HepG2 (cell line): Measurements from ENCODE around the gene ELFN1. TPM values are rescaled to one million over a fixed set of nuclear protein-coding genes. Genes with fewer than 3 reads are reported as not detected.

Source experiments
- ATAC-seq: fragments of 200-7000 bp; cut with Tn5 transposase; 3 replicates; pipeline ENCODE4 v1.9.1; 2020; ENCODE audit warnings: mild to moderate bottlenecking, moderate library complexity
- BruUV-seq: library from RNA; stranded (reverse); fragments of 400-500 nt; replicated peaks from 2 replicates; lab custom pipeline; 2021; lab: Mats Ljungman, UMichigan
- CTCF ChIA-PET: fragments of 300-600 bp; formaldehyde crosslinking; extraction: SDS; loops from one replicate; lab custom pipeline; 2021; ENCODE audit warnings: low total read pairs, inconsistent platforms, low intra/inter-chr PET ratio; lab: Yijun Ruan, JAX
- POLR2A ChIA-PET: fragments of 350-600 bp; sonication (Branson Sonifier 250); formaldehyde crosslinking; loops from one replicate; lab custom pipeline; 2020; ENCODE audit warnings: antibody characterized with exemption, inconsistent platforms; lab: Yijun Ruan, JAX
- DNase-seq: peaks from one replicate; pipeline ENCODE4 v3.0.0-alpha.2; 2015; ENCODE audit warnings: low spot score
- FAIRE-seq: peaks from 3 replicates; lab custom pipeline; 2011; peaks lifted over from hg19 to GRCh38; lab: Jason Lieb, UNC
- H2AFZ ChIP-seq: one replicate; pipeline ENCODE4 v1.6.1; 2011; ENCODE audit warnings: low read length, inconsistent platforms
- H3K27ac ChIP-seq: fragments of 300-600 bp; 3 replicates; pipeline ENCODE4 v1.8.0; 2011; ENCODE audit warnings: mixed run types, mild to moderate bottlenecking, mixed read lengths, low read length, inconsistent platforms; ENCODE audit not compliant: insufficient read depth; ENCODE audit errors: extremely low read length
- H3K27me3 ChIP-seq, 2 experiments: fragments of 200-600 bp in 1 of 2; 2 replicates in 1 of 2; 3 replicates in 1 of 2; pipeline versions ENCODE4 v1.6.0 to v1.8.0; 2011; ENCODE audit warnings: low read length in 2 of 2, mild to moderate bottlenecking in 2 of 2, moderate library complexity in 2 of 2, inconsistent platforms in 1 of 2; ENCODE audit not compliant: insufficient read depth in 2 of 2, control insufficient read depth in 1 of 2
- H3K36me3 ChIP-seq, 2 experiments: fragments of 200-600 bp in 1 of 2; replicated peaks in 1 of 2; 2 replicates in 1 of 2; 3 replicates in 1 of 2; pipeline versions ENCODE4 v1.5.1 to v1.8.0; 2011; ENCODE audit warnings: low read length in 2 of 2, inconsistent platforms in 1 of 2; ENCODE audit not compliant: insufficient read depth in 2 of 2, control insufficient read depth in 1 of 2
- H3K4me1 ChIP-seq: 2 replicates; pipeline ENCODE4 v1.5.1; 2012; ENCODE audit warnings: low read length, inconsistent platforms; ENCODE audit not compliant: insufficient read depth
- H3K4me2 ChIP-seq: 2 replicates; pipeline ENCODE4 v1.6.0; 2011; ENCODE audit warnings: low read depth, low read length, inconsistent platforms
- H3K4me3 ChIP-seq, 3 experiments: fragments of 200-600 bp in 1 of 3; sonication (generic), shearing (Covaris generic) in 1 of 3; replicated peaks in 1 of 3; 2 replicates each; pipeline ENCODE4 v1.5.1; 2011 to 2016; ENCODE audit warnings: low read length in 3 of 3, inconsistent platforms in 2 of 3, low read depth in 2 of 3, mild to moderate bottlenecking in 2 of 3, control low read depth in 1 of 3, mixed read lengths in 1 of 3; ENCODE audit not compliant: insufficient read depth in 1 of 3
- H3K79me2 ChIP-seq: one replicate; pipeline ENCODE4 v1.6.1; 2011; ENCODE audit warnings: low read length, inconsistent platforms; ENCODE audit not compliant: insufficient read depth
- H3K9ac ChIP-seq: 2 replicates; pipeline ENCODE4 v1.6.0; 2011; ENCODE audit warnings: mild to moderate bottlenecking, low read depth, low read length, inconsistent platforms; ENCODE audit not compliant: insufficient read depth
- H3K9me3 ChIP-seq: 2 replicates; pipeline ENCODE4 v1.5.1; 2012; ENCODE audit warnings: mild to moderate bottlenecking, low read length
- H4K20me1 ChIP-seq: 2 replicates; pipeline ENCODE4 v1.6.0; 2011; ENCODE audit warnings: inconsistent platforms, mild to moderate bottlenecking, low read length, moderate library complexity; ENCODE audit not compliant: insufficient read depth
- FOXA1 ChIP-seq, 2 experiments: fragments of 450-650 bp in 1 of 2; sonication (generic) in 1 of 2; formaldehyde crosslinking in 1 of 2; IDR thresholded peaks; 2 replicates each; pipeline versions ENCODE4 v1.4.0 to v1.6.1; 2016 to 2020; ENCODE audit warnings: missing genetic modification reagents in 1 of 2
- FOXA3 ChIP-seq: IDR thresholded peaks from 2 replicates; pipeline ENCODE4 v1.6.1; 2016; ENCODE audit warnings: missing genetic modification reagents, missing compliant biosample characterization
- GATAD2A ChIP-seq: IDR thresholded peaks from 2 replicates; pipeline ENCODE4 v1.6.1; 2016
- HNRNPL ChIP-seq: fragments of 200-400 bp; formaldehyde crosslinking; IDR thresholded peaks from 2 replicates; pipeline ENCODE4 v1.6.1; 2017; ENCODE audit warnings: mild to moderate bottlenecking, low read depth, low read length
- MAF1 ChIP-seq: sonication (generic); formaldehyde crosslinking; IDR thresholded peaks from 2 replicates; pipeline ENCODE4 v1.5.0; 2020; ENCODE audit warnings: missing genetic modification reagents, borderline replicate concordance
- MIXL1 ChIP-seq: IDR thresholded peaks from 2 replicates; pipeline ENCODE4 v1.6.1; 2016
- MYC ChIP-seq: sonication (generic); formaldehyde crosslinking; IDR thresholded peaks from 2 replicates; pipeline ENCODE4 v1.9.0; 2021; ENCODE audit warnings: missing genetic modification reagents, borderline replicate concordance
- PHF8 ChIP-seq: sonication (generic); formaldehyde crosslinking; IDR thresholded peaks from 2 replicates; pipeline ENCODE4 v1.5.0; 2020; ENCODE audit warnings: missing genetic modification reagents
- RBM39 ChIP-seq: fragments of 200-400 bp; formaldehyde crosslinking; IDR thresholded peaks from one replicate; pipeline ENCODE4 v1.6.1; 2018; ENCODE audit warnings: antibody characterized with exemption, mild to moderate bottlenecking, low read depth, low read length; ENCODE audit not compliant: poor library complexity, severe bottlenecking
- ZFX ChIP-seq: sonication (generic); formaldehyde crosslinking; IDR thresholded peaks from 2 replicates; pipeline ENCODE4 v1.4.0; 2020; ENCODE audit warnings: mild to moderate bottlenecking, low read depth, missing genetic modification reagents, moderate library complexity
- ZFY ChIP-seq: sonication (generic); formaldehyde crosslinking; IDR thresholded peaks from 2 replicates; pipeline ENCODE4 v1.4.0; 2020; ENCODE audit warnings: missing genetic modification reagents
- ZNF251 ChIP-seq: sonication (generic); formaldehyde crosslinking; IDR thresholded peaks from 2 replicates; pipeline ENCODE4 v1.9.0; 2021; ENCODE audit warnings: mild to moderate bottlenecking, missing genetic modification reagents
- ZNF256 ChIP-seq: sonication (generic); formaldehyde crosslinking; conservative IDR thresholded peaks from 2 replicates; pipeline ENCODE4 v1.4.0; 2020; ENCODE audit warnings: missing genetic modification reagents
- ZNF513 ChIP-seq: sonication (generic); formaldehyde crosslinking; conservative IDR thresholded peaks from 2 replicates; pipeline ENCODE4 v1.5.0; 2020; ENCODE audit warnings: missing genetic modification reagents
- ZNF619 ChIP-seq: sonication (generic); formaldehyde crosslinking; IDR thresholded peaks from 2 replicates; pipeline ENCODE4 v1.4.0; 2020; ENCODE audit warnings: mild to moderate bottlenecking, missing genetic modification reagents
- ZNF850 ChIP-seq: sonication (generic); formaldehyde crosslinking; conservative IDR thresholded peaks from 2 replicates; pipeline ENCODE4 v1.9.0; 2021; ENCODE audit warnings: mild to moderate bottlenecking, missing genetic modification reagents
- WGBS: methylation state at CpG from one replicate; pipeline ENCODE4 v1.1.6; 2017; ENCODE audit warnings: low lambda C conversion rate; 5-methylcytosine and 5-hydroxymethylcytosine counted together
- in situ Hi-C: cut with HindIII; loops from 2 replicates; pipeline ENCODE4 v1.10.0; 2017; ENCODE audit warnings: low pct_unique_long_range_greater_than_20kb; ENCODE audit not compliant: extremely low pct_ligation_motif_present
- intact Hi-C: fragments of 100-400 bp; cut with micrococcal nuclease; formaldehyde crosslinking; loops from one replicate; pipeline ENCODE4 v1.10.0; 2022; ENCODE audit not compliant: unreplicated experiment
- polyA plus RNA-seq, 8 experiments: library from polyadenylated mRNA; depleted of rRNA in 3 of 8; stranded (reverse) in 7 of 8; unstranded in 1 of 8; fragments of >200 nt; fragmentation: Illumina TruSeq in 4 of 8; extraction: Trizol in 4 of 8; gene quantifications; 2 replicates each; pipeline versions ENCODE4 v1.2.1 to v1.2.3, GENCODE V29; 2011 to 2016; ENCODE audit warnings: low read depth in 4 of 8, missing spikeins in 1 of 8, mixed read lengths in 1 of 8; ENCODE audit not compliant: insufficient read depth in 1 of 8
- total RNA-seq, 5 experiments: library from RNA; depleted of rRNA; stranded (reverse); fragments of >200 nt; fragmentation: Illumina TruSeq; extraction: Trizol; gene quantifications; 2 replicates each; pipeline ENCODE4 v1.2.3, GENCODE V29; 2016; ENCODE audit warnings: low read depth in 1 of 5
- TF ChIP-seq, protein P1 (sequence below): sonication (generic); formaldehyde crosslinking; IDR thresholded peaks from 2 replicates; pipeline ENCODE4 v1.4.0; 2020; ENCODE audit warnings: mild to moderate bottlenecking, missing genetic modification reagents
- TF ChIP-seq, protein P2 (sequence below): sonication (generic); formaldehyde crosslinking; IDR thresholded peaks from 2 replicates; pipeline ENCODE4 v1.8.1; 2023; ENCODE audit warnings: missing genetic modification reagents, inconsistent platforms, borderline replicate concordance
- TF ChIP-seq, protein P3 (sequence below): sonication (generic); formaldehyde crosslinking; IDR thresholded peaks from 2 replicates; pipeline ENCODE4 v1.4.0; 2020; ENCODE audit warnings: mild to moderate bottlenecking, missing genetic modification reagents

Gene ELFN1
- total and polyA plus RNA-seq, 2 of the 13 experiments (the other 11 are each of a cell fraction or from before 2014, with no cell fraction given), result 0.13 to 0.18 TPM

GRCh38 chr7:1668396-1669063 lies 1.5 kb upstream of the ELFN1 start:
- H2AFZ ChIP-seq, result no peak overlapping the region
- no peaks in the 10 kb centered on the region for H3K9me3 ChIP-seq
- no peak overlapping the region for H3K27ac ChIP-seq
- peak overlapping the region; percentile 26; the same call in 1 of the 2 replicates for H3K4me2 ChIP-seq
- H3K4me1 ChIP-seq, result peaks cover 22% of the 10 kb centered on the region; the same call in 1 of the 2 replicates
- no peak for FAIRE-seq
- ChIA-PET CTCF (no interaction called here), POLR2A (no interaction called here)
- no peak overlapping the region for H3K9ac ChIP-seq
- H3K36me3 ChIP-seq, result no peaks in the 10 kb centered on the region
- H3K79me2 ChIP-seq, result no peaks in the 10 kb centered on the region
- peaks cover 7 to 52% of the 10 kb centered on the region in 2 experiments; a peak in 4 of 5 replicates for H3K27me3 ChIP-seq
- no TSS peak for BruUV-seq
- ATAC-seq, result peak; percentile 58
- in situ Hi-C loops (loop anchor here (5.0 kb wide), 2 partner anchors 44 to 89 kb away; no protein-coding TSS in a partner anchor), intact Hi-C loops (no loop called here)
- whole genome bisulfite sequencing, result 28% methylated on average over 3 of the region's 20 CpGs
- DNase-seq, result no peak
- no peaks in the 10 kb centered on the region for H4K20me1 ChIP-seq
- peak overlapping the region in 1 of 3 experiments; percentile 10; a peak in 1 of 6 replicates for H3K4me3 ChIP-seq
- no peak for TF ChIP-seq MIXL1 (CRISPR knock-in tag)
- no peak for TF ChIP-seq ZNF251
- no peak for TF ChIP-seq ZNF850 (CRISPR knock-in tag)
- TF ChIP-seq ZFX (CRISPR knock-in tag), result peak; percentile 83
- peak; percentile 50 for TF ChIP-seq ZFY (CRISPR knock-in tag)
- no peak for TF ChIP-seq ZNF619 (CRISPR knock-in tag)
- peak; percentile 82 for TF ChIP-seq FOXA3 (CRISPR knock-in tag)
- TF ChIP-seq PHF8, result peak; percentile 42; the same call in 1 of the 2 replicates
- TF ChIP-seq, protein P1, sequence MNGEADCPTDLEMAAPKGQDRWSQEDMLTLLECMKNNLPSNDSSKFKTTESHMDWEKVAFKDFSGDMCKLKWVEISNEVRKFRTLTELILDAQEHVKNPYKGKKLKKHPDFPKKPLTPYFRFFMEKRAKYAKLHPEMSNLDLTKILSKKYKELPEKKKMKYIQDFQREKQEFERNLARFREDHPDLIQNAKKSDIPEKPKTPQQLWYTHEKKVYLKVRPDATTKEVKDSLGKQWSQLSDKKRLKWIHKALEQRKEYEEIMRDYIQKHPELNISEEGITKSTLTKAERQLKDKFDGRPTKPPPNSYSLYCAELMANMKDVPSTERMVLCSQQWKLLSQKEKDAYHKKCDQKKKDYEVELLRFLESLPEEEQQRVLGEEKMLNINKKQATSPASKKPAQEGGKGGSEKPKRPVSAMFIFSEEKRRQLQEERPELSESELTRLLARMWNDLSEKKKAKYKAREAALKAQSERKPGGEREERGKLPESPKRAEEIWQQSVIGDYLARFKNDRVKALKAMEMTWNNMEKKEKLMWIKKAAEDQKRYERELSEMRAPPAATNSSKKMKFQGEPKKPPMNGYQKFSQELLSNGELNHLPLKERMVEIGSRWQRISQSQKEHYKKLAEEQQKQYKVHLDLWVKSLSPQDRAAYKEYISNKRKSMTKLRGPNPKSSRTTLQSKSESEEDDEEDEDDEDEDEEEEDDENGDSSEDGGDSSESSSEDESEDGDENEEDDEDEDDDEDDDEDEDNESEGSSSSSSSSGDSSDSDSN, result peak; percentile 65; the same call in 1 of the 2 replicates
- TF ChIP-seq, protein P2, sequence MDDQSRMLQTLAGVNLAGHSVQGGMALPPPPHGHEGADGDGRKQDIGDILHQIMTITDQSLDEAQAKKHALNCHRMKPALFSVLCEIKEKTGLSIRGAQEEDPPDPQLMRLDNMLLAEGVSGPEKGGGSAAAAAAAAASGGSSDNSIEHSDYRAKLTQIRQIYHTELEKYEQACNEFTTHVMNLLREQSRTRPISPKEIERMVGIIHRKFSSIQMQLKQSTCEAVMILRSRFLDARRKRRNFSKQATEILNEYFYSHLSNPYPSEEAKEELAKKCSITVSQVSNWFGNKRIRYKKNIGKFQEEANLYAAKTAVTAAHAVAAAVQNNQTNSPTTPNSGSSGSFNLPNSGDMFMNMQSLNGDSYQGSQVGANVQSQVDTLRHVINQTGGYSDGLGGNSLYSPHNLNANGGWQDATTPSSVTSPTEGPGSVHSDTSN (CRISPR knock-in tag), result no peak
- TF ChIP-seq FOXA1 (IDR thresholded peaks at IDR 0.05), result no peak
- TF ChIP-seq FOXA1 (CRISPR knock-in tag; IDR thresholded peaks at IDR 0.05), result peak; percentile 73
- no peak for TF ChIP-seq ZNF513 (CRISPR knock-in tag)
- TF ChIP-seq RBM39, result peak; percentile 19
- TF ChIP-seq MAF1 (CRISPR knock-in tag), result no peak
- TF ChIP-seq HNRNPL, result 0 out of 2 replicates have a peak, but pooled peaks have one; percentile 26
- TF ChIP-seq GATAD2A (CRISPR knock-in tag), result peak; percentile 32; the same call in 1 of the 2 replicates
- TF ChIP-seq MYC (CRISPR knock-in tag), result 0 out of 2 replicates have a peak, but pooled peaks have one; percentile 21
- TF ChIP-seq, protein P3, sequence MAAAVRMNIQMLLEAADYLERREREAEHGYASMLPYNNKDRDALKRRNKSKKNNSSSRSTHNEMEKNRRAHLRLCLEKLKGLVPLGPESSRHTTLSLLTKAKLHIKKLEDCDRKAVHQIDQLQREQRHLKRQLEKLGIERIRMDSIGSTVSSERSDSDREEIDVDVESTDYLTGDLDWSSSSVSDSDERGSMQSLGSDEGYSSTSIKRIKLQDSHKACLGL (CRISPR knock-in tag), result 0 out of 2 replicates have a peak, but pooled peaks have one; percentile 18
- no peak for TF ChIP-seq ZNF256 (CRISPR knock-in tag)
